Prostate gland (tissue), 2 donors: Measurements from ENCODE around the gene MACIR.

Experiments
- POLR2A ChIP-seq: fragments of 450-650 bp; IDR thresholded peaks from one replicate; pipeline ENCODE4 v1.6.1; 2016; ENCODE audit warnings: antibody characterized with exemption, mild to moderate bottlenecking
- POLR2AphosphoS5 ChIP-seq: sonication (generic); formaldehyde crosslinking; IDR thresholded peaks from one replicate; pipeline ENCODE4 v1.6.1; 2017; ENCODE audit warnings: antibody characterized with exemption
- TF ChIP-seq, protein P1 (sequence below), 4 experiments: fragments of 200-600 bp in 2 of 4; fragments of 450-650 bp in 2 of 4; sonication (generic) in 2 of 4; IDR thresholded peaks; 1 replicate in 3 of 4; 2 replicates in 1 of 4; pipeline ENCODE4 v1.5.1; 2016 to 2019; ENCODE audit warnings: antibody characterized with exemption in 4 of 4, mild to moderate bottlenecking in 2 of 4, moderate library complexity in 2 of 4

DNA sequence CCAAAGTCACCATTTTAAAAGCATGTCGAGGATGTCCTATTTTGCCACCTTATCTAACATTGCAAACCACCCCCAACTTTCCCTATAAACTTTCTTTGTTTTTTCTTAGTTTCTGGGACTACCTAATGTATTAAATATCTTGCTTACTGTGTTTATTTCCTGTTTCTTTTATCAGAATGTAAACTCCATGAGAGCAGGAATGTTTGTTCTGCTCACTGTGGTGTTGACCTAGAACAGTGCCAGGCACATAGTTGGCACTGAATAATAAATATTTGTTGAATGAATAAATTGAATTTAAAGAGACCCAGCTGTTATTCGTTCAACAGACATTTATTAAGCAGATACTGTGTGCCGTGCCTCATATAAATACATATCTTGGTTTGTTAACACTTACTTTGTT is 35.2 kb downstream of the MACIR start:
- no peak for TF ChIP-seq POLR2A
- TF ChIP-seq, protein P1, sequence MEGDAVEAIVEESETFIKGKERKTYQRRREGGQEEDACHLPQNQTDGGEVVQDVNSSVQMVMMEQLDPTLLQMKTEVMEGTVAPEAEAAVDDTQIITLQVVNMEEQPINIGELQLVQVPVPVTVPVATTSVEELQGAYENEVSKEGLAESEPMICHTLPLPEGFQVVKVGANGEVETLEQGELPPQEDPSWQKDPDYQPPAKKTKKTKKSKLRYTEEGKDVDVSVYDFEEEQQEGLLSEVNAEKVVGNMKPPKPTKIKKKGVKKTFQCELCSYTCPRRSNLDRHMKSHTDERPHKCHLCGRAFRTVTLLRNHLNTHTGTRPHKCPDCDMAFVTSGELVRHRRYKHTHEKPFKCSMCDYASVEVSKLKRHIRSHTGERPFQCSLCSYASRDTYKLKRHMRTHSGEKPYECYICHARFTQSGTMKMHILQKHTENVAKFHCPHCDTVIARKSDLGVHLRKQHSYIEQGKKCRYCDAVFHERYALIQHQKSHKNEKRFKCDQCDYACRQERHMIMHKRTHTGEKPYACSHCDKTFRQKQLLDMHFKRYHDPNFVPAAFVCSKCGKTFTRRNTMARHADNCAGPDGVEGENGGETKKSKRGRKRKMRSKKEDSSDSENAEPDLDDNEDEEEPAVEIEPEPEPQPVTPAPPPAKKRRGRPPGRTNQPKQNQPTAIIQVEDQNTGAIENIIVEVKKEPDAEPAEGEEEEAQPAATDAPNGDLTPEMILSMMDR (IDR thresholded peaks at IDR 0.05) = no peak
- no peak for TF ChIP-seq POLR2AphosphoS5
